Right renal pelvis (tissue), 4 donors: ENCODE data around the gene WNT16. TPM values are rescaled to one million over a fixed set of nuclear protein-coding genes. Genes with fewer than 3 reads are reported as not detected.

Experiments used
- DNase-seq, 4 donors: peaks; one replicate each; pipeline ENCODE4 v3.0.0-alpha.2; 2013; ENCODE audit warnings: low read depth in 4 of 4, low spot score in 3 of 4, missing footprints in 1 of 4
- polyA plus RNA-seq, 4 donors: library from polyadenylated mRNA; unstranded; fragments of 120-200 nt; gene quantifications; one replicate each; pipeline ENCODE4 v1.2.1, GENCODE V29; 2013; ENCODE audit not compliant: insufficient read length in 4 of 4

Gene WNT16
- polyA plus RNA-seq, 4 donors, result 0.04 to 0.10 TPM; not detected in 2

GRCh38 chr7:121390109-121390508 is 61.3 kb downstream of the WNT16 start:
- DNase-seq, result no peak

DNA sequence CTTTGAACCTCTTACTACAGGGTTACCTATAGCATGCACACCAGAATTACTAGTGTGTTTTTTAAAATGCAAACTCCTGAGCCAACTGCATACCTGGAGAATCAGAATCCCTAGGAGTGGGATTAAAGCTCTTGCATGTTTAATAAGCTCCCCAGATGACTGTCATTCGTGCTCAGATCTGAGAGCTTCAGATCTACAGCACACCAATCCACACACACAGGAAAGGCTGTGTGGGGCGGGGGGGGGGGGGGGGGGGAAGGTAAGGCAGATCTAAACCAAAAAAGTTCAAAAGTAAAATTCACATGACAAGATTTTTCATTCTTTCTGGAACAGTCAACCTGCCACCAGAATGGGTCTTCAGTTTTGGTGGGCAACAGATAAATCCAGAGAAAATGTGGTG is 61.8 kb downstream of the WNT16 start:
- DNase-seq, result no peak

Other genes with a start within 250 kb of the WNT16 start
- gene FAM3C, start 67.3 kb downstream of the WNT16 start, polyA plus RNA-seq, result 100 to 1,000 TPM; 119 to 149 (median 139) TPM